Neural cell (in vitro differentiated cells): ENCODE data around the gene ENHO. TPM values are rescaled to one million over a fixed set of nuclear protein-coding genes. Genes with fewer than 3 reads are reported as not detected.

Experiments
- H2AFZ ChIP-seq: fragments of 200-600, 300-800 bp; sonication (generic), shearing (Covaris generic); 2 replicates; pipeline ENCODE4 v1.6.0; 2014; ENCODE audit warnings: low read depth, mild to moderate bottlenecking, antibody characterized with exemption, low read length, moderate library complexity
- H3F3A ChIP-seq: fragments of 200-600 bp; shearing (Covaris generic); 2 replicates; pipeline ENCODE4 v1.6.1; 2016; ENCODE audit warnings: mild to moderate bottlenecking, moderate library complexity, mixed read lengths, antibody characterized with exemption, low read length; ENCODE audit not compliant: insufficient read depth, poor library complexity, severe bottlenecking
- H3K27ac ChIP-seq: fragments of 200-600, 300-800 bp; sonication (generic), shearing (Covaris generic); 2 replicates; pipeline ENCODE4 v1.5.1; 2014; ENCODE audit warnings: mild to moderate bottlenecking, low read length, moderate library complexity
- H3K27me3 ChIP-seq: fragments of 300-800, 200-600 bp; sonication (generic), shearing (Covaris generic); 2 replicates; pipeline ENCODE4 v1.6.0; 2014; ENCODE audit warnings: mild to moderate bottlenecking, low read depth, low read length, moderate library complexity; ENCODE audit not compliant: insufficient read depth
- H3K36me3 ChIP-seq: fragments of 300-800, 200-600 bp; sonication (generic), shearing (Covaris generic); 2 replicates; pipeline ENCODE4 v1.5.1; 2014; ENCODE audit warnings: mild to moderate bottlenecking, antibody characterized with exemption, low read length, moderate library complexity; ENCODE audit not compliant: insufficient read depth
- H3K4me2 ChIP-seq: fragments of 300-800, 200-600 bp; sonication (generic), shearing (Covaris generic); 2 replicates; pipeline ENCODE4 v1.6.0; 2014; ENCODE audit warnings: mild to moderate bottlenecking, low read length
- H3K4me3 ChIP-seq: fragments of 300-800, 200-600 bp; sonication (generic), shearing (Covaris generic); 2 replicates; pipeline ENCODE4 v1.5.1; 2014; ENCODE audit warnings: mild to moderate bottlenecking, low read length, moderate library complexity
- H3K79me2 ChIP-seq: fragments of 200-600 bp; shearing (Covaris generic); replicated peaks from 2 replicates; pipeline ENCODE4 v1.6.0; 2014; ENCODE audit warnings: mild to moderate bottlenecking, low read length, moderate library complexity; ENCODE audit not compliant: insufficient read depth
- H3K9ac ChIP-seq: fragments of 300-800, 200-600 bp; sonication (generic), shearing (Covaris generic); 2 replicates; pipeline ENCODE4 v1.6.1; 2016; ENCODE audit warnings: mild to moderate bottlenecking, low read length, mixed read lengths
- H3K9me2 ChIP-seq: fragments of 200-600 bp; shearing (Covaris generic); 2 replicates; pipeline ENCODE4 v1.6.1; 2016; ENCODE audit warnings: mild to moderate bottlenecking, low read length, mixed read lengths; ENCODE audit not compliant: insufficient read depth
- H3K9me3 ChIP-seq: fragments of 200-600, 300-800 bp; sonication (generic), shearing (Covaris generic); 2 replicates; pipeline ENCODE4 v1.6.1; 2016; ENCODE audit warnings: mild to moderate bottlenecking, mixed run types, low read length, moderate library complexity, mixed read lengths
- H4K20me1 ChIP-seq: fragments of 200-600 bp; shearing (Covaris generic); 2 replicates; pipeline ENCODE4 v1.6.1; 2016; ENCODE audit warnings: mild to moderate bottlenecking, mixed run types; ENCODE audit not compliant: insufficient read depth
- EP300 ChIP-seq: fragments of 450-650 bp; conservative IDR thresholded peaks from 2 replicates; pipeline ENCODE4 v1.6.1; 2014; ENCODE audit warnings: antibody characterized with exemption, mild to moderate bottlenecking, moderate library complexity; ENCODE audit not compliant: poor library complexity, severe bottlenecking
- EZH2 ChIP-seq: fragments of 200-600, 300-800 bp; shearing (Covaris generic), sonication (generic); IDR thresholded peaks from 2 replicates; pipeline ENCODE4 v1.6.1; 2014; ENCODE audit warnings: antibody characterized with exemption, low read length, borderline replicate concordance, mild to moderate bottlenecking; ENCODE audit not compliant: insufficient read depth, poor library complexity, severe bottlenecking
- MXI1 ChIP-seq: fragments of 450-650 bp; conservative IDR thresholded peaks from 2 replicates; pipeline ENCODE4 v1.6.1; 2014; ENCODE audit warnings: antibody characterized with exemption, mild to moderate bottlenecking; ENCODE audit not compliant: poor library complexity, severe bottlenecking
- POLR2AphosphoS5 ChIP-seq: IDR thresholded peaks from 2 replicates; pipeline ENCODE4 v1.6.1; 2012
- RAD21 ChIP-seq: fragments of 450-650 bp; conservative IDR thresholded peaks from 2 replicates; pipeline ENCODE4 v1.6.1; 2014; ENCODE audit warnings: antibody characterized with exemption, mild to moderate bottlenecking, moderate library complexity
- REST ChIP-seq: IDR thresholded peaks from 2 replicates; pipeline ENCODE4 v1.6.1; 2012; ENCODE audit warnings: borderline replicate concordance
- SMC3 ChIP-seq: fragments of 450-650 bp; conservative IDR thresholded peaks from 2 replicates; pipeline ENCODE4 v1.6.1; 2014; ENCODE audit warnings: antibody characterized with exemption, mild to moderate bottlenecking, moderate library complexity; ENCODE audit not compliant: poor library complexity
- TAF1 ChIP-seq: IDR thresholded peaks from 2 replicates; pipeline ENCODE4 v1.6.1; 2012; ENCODE audit warnings: low read depth
- polyA plus RNA-seq: library from polyadenylated mRNA; depleted of rRNA; stranded (reverse); fragments of >200 nt; gene quantifications from 2 replicates; pipeline ENCODE4 v1.2.3, GENCODE V29; 2014
- TF ChIP-seq, protein P1 (sequence below): fragments of 450-650 bp; IDR thresholded peaks from 2 replicates; pipeline ENCODE4 v1.5.1; 2014; ENCODE audit warnings: antibody characterized with exemption, mild to moderate bottlenecking, moderate library complexity; ENCODE audit not compliant: poor library complexity, severe bottlenecking

Gene ENHO
- polyA plus RNA-seq, 1 donor from 2014 or later = 172 TPM

DNA sequence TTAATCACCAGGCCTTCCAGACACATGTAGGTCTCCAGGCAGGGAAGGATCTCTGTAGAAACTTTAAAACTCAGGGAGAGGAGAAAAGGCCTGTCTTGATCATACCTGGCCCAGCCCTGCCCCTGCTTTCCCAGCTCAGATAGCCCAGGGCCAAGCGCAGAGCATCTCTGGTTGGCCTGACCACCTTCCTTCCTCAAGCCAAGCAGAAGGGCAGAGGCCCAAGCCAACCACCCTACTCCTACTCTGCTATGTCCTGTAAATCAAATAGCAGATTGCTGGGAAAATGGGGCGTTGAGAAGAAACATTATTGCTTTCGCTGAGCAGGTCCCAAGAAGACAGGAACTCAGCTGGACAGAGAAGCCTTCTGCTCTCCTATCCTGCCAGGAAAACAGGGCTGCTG, 14.3 kb downstream of the ENHO start:
- H3K9me2 ChIP-seq = no peaks in the 10 kb centered on the region
- TF ChIP-seq EP300 (no peak), POLR2AphosphoS5 (no peak), SMC3 (no peak), MXI1 (no peak), REST (no peak), EZH2 (no peak), RAD21 (no peak), TAF1 (no peak)
- TF ChIP-seq, protein P1, sequence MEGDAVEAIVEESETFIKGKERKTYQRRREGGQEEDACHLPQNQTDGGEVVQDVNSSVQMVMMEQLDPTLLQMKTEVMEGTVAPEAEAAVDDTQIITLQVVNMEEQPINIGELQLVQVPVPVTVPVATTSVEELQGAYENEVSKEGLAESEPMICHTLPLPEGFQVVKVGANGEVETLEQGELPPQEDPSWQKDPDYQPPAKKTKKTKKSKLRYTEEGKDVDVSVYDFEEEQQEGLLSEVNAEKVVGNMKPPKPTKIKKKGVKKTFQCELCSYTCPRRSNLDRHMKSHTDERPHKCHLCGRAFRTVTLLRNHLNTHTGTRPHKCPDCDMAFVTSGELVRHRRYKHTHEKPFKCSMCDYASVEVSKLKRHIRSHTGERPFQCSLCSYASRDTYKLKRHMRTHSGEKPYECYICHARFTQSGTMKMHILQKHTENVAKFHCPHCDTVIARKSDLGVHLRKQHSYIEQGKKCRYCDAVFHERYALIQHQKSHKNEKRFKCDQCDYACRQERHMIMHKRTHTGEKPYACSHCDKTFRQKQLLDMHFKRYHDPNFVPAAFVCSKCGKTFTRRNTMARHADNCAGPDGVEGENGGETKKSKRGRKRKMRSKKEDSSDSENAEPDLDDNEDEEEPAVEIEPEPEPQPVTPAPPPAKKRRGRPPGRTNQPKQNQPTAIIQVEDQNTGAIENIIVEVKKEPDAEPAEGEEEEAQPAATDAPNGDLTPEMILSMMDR = no peak
- no peak overlapping the region for H3K27ac ChIP-seq
- H3K27me3 ChIP-seq = no peaks in the 10 kb centered on the region
- no peaks in the 10 kb centered on the region for H3K79me2 ChIP-seq
- H3F3A ChIP-seq = no peaks in the 10 kb centered on the region
- H3K4me3 ChIP-seq = no peak overlapping the region
- no peak overlapping the region for H2AFZ ChIP-seq
- no peaks in the 10 kb centered on the region for H3K9me3 ChIP-seq
- H3K9ac ChIP-seq = no peak overlapping the region
- H3K4me2 ChIP-seq = no peak overlapping the region
- H3K36me3 ChIP-seq = no peaks in the 10 kb centered on the region
- no peaks in the 10 kb centered on the region for H4K20me1 ChIP-seq

DNA sequence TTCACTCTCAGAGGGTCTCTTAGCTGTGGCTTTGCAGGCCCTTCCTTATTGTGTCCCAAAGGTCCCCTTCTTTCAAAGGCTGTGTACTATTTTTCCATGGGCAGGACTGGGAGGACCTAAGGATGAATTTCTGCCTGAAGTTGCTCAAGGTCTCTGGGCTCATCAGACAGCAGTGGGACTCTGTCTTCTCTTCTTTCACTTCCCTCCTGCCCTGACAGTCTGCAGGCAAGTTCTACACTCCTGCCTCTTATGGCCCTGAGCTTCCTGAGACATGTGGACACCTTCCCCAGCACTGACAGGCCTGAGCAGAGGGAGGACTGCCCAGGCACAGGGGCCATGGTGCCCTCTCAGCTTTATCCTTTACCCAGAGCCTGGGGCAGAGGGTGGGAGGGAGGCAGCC, 14.8 kb downstream of the ENHO start:
- no peak overlapping the region for H3K27ac ChIP-seq
- H3K36me3 ChIP-seq = no peaks in the 10 kb centered on the region
- no peak overlapping the region for H3K9ac ChIP-seq
- H4K20me1 ChIP-seq = no peaks in the 10 kb centered on the region
- H3K27me3 ChIP-seq = no peaks in the 10 kb centered on the region
- no peak overlapping the region for H3K4me3 ChIP-seq
- no peak overlapping the region for H2AFZ ChIP-seq
- no peaks in the 10 kb centered on the region for H3K9me3 ChIP-seq
- TF ChIP-seq TAF1 (no peak), EP300 (no peak), SMC3 (no peak)
- no peaks in the 10 kb centered on the region for H3K79me2 ChIP-seq
- no peaks in the 10 kb centered on the region for H3K9me2 ChIP-seq
- H3K4me2 ChIP-seq = no peak overlapping the region
- no peaks in the 10 kb centered on the region for H3F3A ChIP-seq

GRCh38 chr9:34507556-34507955, 15.2 kb downstream of the ENHO start:
- no peaks in the 10 kb centered on the region for H3K79me2 ChIP-seq
- no peaks in the 10 kb centered on the region for H3K36me3 ChIP-seq
- H3K9me3 ChIP-seq = no peaks in the 10 kb centered on the region
- H3K27me3 ChIP-seq = no peaks in the 10 kb centered on the region
- no peak overlapping the region for H3K27ac ChIP-seq
- no peaks in the 10 kb centered on the region for H3K9me2 ChIP-seq
- H3K9ac ChIP-seq = no peak overlapping the region
- TF ChIP-seq RAD21 = no peak
- TF ChIP-seq EZH2 = no peak
- no peak for TF ChIP-seq EP300
- TF ChIP-seq, protein P1 = no peak
- TF ChIP-seq REST = no peak
- no peak for TF ChIP-seq MXI1
- TF ChIP-seq SMC3 = no peak
- no peak for TF ChIP-seq TAF1
- TF ChIP-seq POLR2AphosphoS5 = no peak
- H3K4me3 ChIP-seq = no peak overlapping the region
- no peaks in the 10 kb centered on the region for H3F3A ChIP-seq
- H3K4me2 ChIP-seq = no peak overlapping the region
- no peaks in the 10 kb centered on the region for H4K20me1 ChIP-seq
- no peak overlapping the region for H2AFZ ChIP-seq
